Cerebellar cortex (tissue), 1 donor: ENCODE results near the gene CDK5RAP1.

Experiments
- DNase-seq: peaks from one replicate; pipeline ENCODE4 v3.0.0-alpha.2; 2015; ENCODE audit warnings: low spot score

Gene CDK5RAP1

GRCh38 chr20:33333616-33334015 lies 67.7 kb downstream of the CDK5RAP1 start:
- DNase-seq: no peak

GRCh38 chr20:33332905-33333456 lies 68.3 kb downstream of the CDK5RAP1 start:
- DNase-seq: no peak

- DNase-seq: no peak
These were observed 72.9 kb downstream of the CDK5RAP1 start for GRCh38 chr20:33328157-33329137.

- no peak for DNase-seq
These were observed 76.0 kb downstream of the CDK5RAP1 start for GRCh38 chr20:33325350-33325749.

- DNase-seq: no peak
These were observed 78.1 kb downstream of the CDK5RAP1 start for GRCh38 chr20:33323236-33323635.

- no peak for DNase-seq
These were observed 78.9 kb downstream of the CDK5RAP1 start for GRCh38 chr20:33322456-33322855.

- no peak for DNase-seq
These were observed 81.3 kb downstream of the CDK5RAP1 start for GRCh38 chr20:33320006-33320405.

- DNase-seq: no peak
These were observed 83.3 kb downstream of the CDK5RAP1 start for GRCh38 chr20:33318096-33318429.

- DNase-seq: no peak
These were observed 83.8 kb downstream of the CDK5RAP1 start for GRCh38 chr20:33317424-33318095.

- DNase-seq: no peak
These were observed 84.4 kb downstream of the CDK5RAP1 start for GRCh38 chr20:33316958-33317357.

- DNase-seq: no peak
These were observed 85.0 kb downstream of the CDK5RAP1 start for GRCh38 chr20:33316343-33316742.

GRCh38 chr20:33313686-33314314 lies 87.5 kb downstream of the CDK5RAP1 start:
- no peak for DNase-seq

GRCh38 chr20:33312583-33312982 lies 88.7 kb downstream of the CDK5RAP1 start:
- no peak for DNase-seq

- no peak for DNase-seq
These were observed 89.3 kb downstream of the CDK5RAP1 start for GRCh38 chr20:33311996-33312395.

GRCh38 chr20:33311011-33311410 lies 90.3 kb downstream of the CDK5RAP1 start:
- DNase-seq: no peak

- DNase-seq: no peak
These were observed 90.9 kb downstream of the CDK5RAP1 start for GRCh38 chr20:33310327-33310899.

- no peak for DNase-seq
These were observed 91.7 kb downstream of the CDK5RAP1 start for GRCh38 chr20:33309631-33310030.
